Measurements from ENCODE around the gene ZNF593OS. TPM values are rescaled to one million over a fixed set of nuclear protein-coding genes. Genes with fewer than 3 reads are reported as not detected.

The ZNF593OS gene
- total and polyA plus RNA-seq, 2 of the 8 experiments (the other 6 are each of a cell fraction or from before 2014, with no cell fraction given) = not detected

DNA sequence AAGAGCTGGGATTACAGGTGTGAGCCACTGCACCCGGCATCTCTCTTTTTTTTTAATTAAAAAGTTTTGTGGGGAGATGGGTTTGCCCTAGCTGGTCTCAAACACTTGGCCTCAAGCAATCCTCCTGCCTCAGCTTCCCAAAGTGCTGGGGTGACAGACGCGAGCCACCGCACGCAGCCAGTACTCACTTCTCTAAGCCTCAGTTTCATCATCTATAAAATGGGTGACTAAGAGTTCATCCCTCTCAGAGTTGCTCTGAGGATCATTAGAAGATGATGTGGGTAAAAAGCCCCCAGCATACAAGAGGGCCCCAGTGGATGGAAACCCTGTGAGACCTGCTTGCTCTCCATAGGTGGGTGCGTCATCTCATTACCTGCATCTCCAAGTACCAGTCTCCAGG, 16.2 kb upstream of the ZNF593OS start:
- ChIA-PET CTCF (ENCODE audit: partially characterized antibody) (interaction anchor here (0.6 to 12.6 kb wide), 4 partner anchors 14 to 203 kb away, joined by 3 to 159 read pairs (median 18); partner anchors contain the start of genes C1orf232, CNKSR1, ZNF593 and ZNF593OS), POLR2A (ENCODE audit: partially characterized antibody) (interaction anchor here (0.6 kb wide), 1 partner anchor 26 kb away, joined by 4 read pairs; no protein-coding TSS in a partner anchor)
- Histone ChIP-seq H3K9me3 (ENCODE audit: insufficient read depth in 2 of 2, low read depth in 1 of 2, low read length in 1 of 2) (no peaks in the 10 kb centered on the region), H3K18ac (ENCODE audit: extremely low read depth, low read length) (no peak overlapping the region), H3K23ac (ENCODE audit: insufficient read length) (no peak overlapping the region), H3K79me1 (ENCODE audit: low read depth, low read length) (no peaks in the 10 kb centered on the region), H3K4me2 (ENCODE audit: insufficient read depth in 1 of 2, low read depth in 2 of 2, low read length in 2 of 2) (no peak overlapping the region), H3K56ac (replicated peaks; ENCODE audit: insufficient read length, low read depth, low read length) (no peak overlapping the region), H2BK12ac (ENCODE audit: low read depth, low read length) (no peak overlapping the region), H4K20me1 (replicated peaks in 1 of 2; ENCODE audit: control insufficient read depth in 1 of 2, insufficient read depth in 2 of 2, low read length in 2 of 2) (no peaks in the 10 kb centered on the region), H3K4me1 (replicated peaks in 1 of 4; ENCODE audit: control insufficient read depth in 3 of 4, insufficient read depth in 4 of 4, low read length in 3 of 4) (peaks cover 0 to 7% (median 2%) of the 10 kb centered on the region in 4 experiments; a peak in 3 of 7 replicates), H3K4me3 (ENCODE audit: extremely low read depth in 1 of 4, insufficient read depth in 2 of 4, low read depth in 3 of 4, low read length in 4 of 4) (no peak overlapping the region), H3K9ac (replicated peaks in 1 of 4; ENCODE audit: extremely low read depth in 1 of 4, low read depth in 3 of 4, low read length in 3 of 4) (no peak overlapping the region), H4K8ac (ENCODE audit: extremely low read depth, insufficient read depth, low read length) (peak overlapping the region; percentile 40; the same call in 1 of the 2 replicates), H2BK5ac (ENCODE audit: low read depth, low read length) (no peak overlapping the region), H2BK20ac (ENCODE audit: low read length) (no peak overlapping the region), H3K14ac (ENCODE audit: insufficient read length) (no peak overlapping the region), H4K91ac (replicated peaks; ENCODE audit: insufficient read length, low read length) (no peak overlapping the region), H3K36me3 (ENCODE audit: control insufficient read depth in 2 of 4, insufficient read depth in 4 of 4, low read length in 3 of 4) (peaks cover 0 to 10% (median 2%) of the 10 kb centered on the region in 4 experiments; a peak in 3 of 8 replicates), H3K79me2 (ENCODE audit: control insufficient read depth in 1 of 2, insufficient read depth in 2 of 2, low read length in 2 of 2) (no peaks in the 10 kb centered on the region), H2BK120ac (replicated peaks; ENCODE audit: low read depth, low read length) (no peak overlapping the region), H2AK5ac (ENCODE audit: low read depth, low read length) (no peak overlapping the region), H2AFZ (ENCODE audit: low read length) (no peak overlapping the region), H4K5ac (ENCODE audit: insufficient read length, low read depth, low read length) (no peak overlapping the region), H3K23me2 (ENCODE audit: low read depth, low read length) (no peaks in the 10 kb centered on the region), H3K27me3 (replicated peaks in 1 of 4; ENCODE audit: control insufficient read depth in 3 of 4, extremely low read depth in 1 of 4, insufficient read depth in 3 of 4, low read length in 3 of 4) (no peaks in the 10 kb centered on the region), H3K27ac (ENCODE audit: low read depth, low read length) (no peak overlapping the region), H3K4ac (replicated peaks; ENCODE audit: insufficient read length, low read depth, low read length) (no peak overlapping the region), H2BK15ac (ENCODE audit: low read length) (no peak overlapping the region)
- DNase-seq (ENCODE audit: low read depth in 1 of 2, low spot score in 2 of 2) (no peak), FAIRE-seq (no peak)
- TF ChIP-seq, protein P1, sequence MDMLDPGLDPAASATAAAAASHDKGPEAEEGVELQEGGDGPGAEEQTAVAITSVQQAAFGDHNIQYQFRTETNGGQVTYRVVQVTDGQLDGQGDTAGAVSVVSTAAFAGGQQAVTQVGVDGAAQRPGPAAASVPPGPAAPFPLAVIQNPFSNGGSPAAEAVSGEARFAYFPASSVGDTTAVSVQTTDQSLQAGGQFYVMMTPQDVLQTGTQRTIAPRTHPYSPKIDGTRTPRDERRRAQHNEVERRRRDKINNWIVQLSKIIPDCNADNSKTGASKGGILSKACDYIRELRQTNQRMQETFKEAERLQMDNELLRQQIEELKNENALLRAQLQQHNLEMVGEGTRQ (IDR thresholded peaks at IDR 0.05; ENCODE audit: low read length) = no peak
- TF ChIP-seq TAF1 (IDR thresholded peaks at IDR 0.05; ENCODE audit: low read depth, low read length) = no peak
- WGBS, 2 experiments (ENCODE audit: extremely low coverage in 1 of 2, insufficient coverage in 1 of 2, insufficient read length in 1 of 2, insufficient replicate concordance in 2 of 2, low coverage in 1 of 2, low lambda C conversion rate in 2 of 2, missing lambda C conversion rate in 1 of 2) = 94% methylated on average over 6 of the region's 6 CpGs; no CpG with 5 or more reads in 1 of the 2 experiments

All from H1 (cell line).